GM13976 (cell line): ENCODE results near the gene LRP5.

Experiments used
- DNase-seq: peaks from one replicate; pipeline ENCODE4 v3.0.0; 2012; ENCODE audit warnings: low spot score
- in situ Hi-C: fragments of 300-500 bp; cut with MboI; formaldehyde crosslinking; loops from one replicate; pipeline ENCODE4 v1.12.0; 2022; ENCODE audit warnings: low sequenced_read_pairs, mixed read lengths, inconsistent platforms; ENCODE audit not compliant: unreplicated experiment
- TF ChIP-seq, protein P1 (sequence below): IDR thresholded peaks from 2 replicates; pipeline ENCODE4 v1.5.1; 2012; ENCODE audit warnings: borderline replicate concordance, mild to moderate bottlenecking; ENCODE audit not compliant: insufficient read depth; ENCODE audit errors: extremely low read depth, missing control alignments, control extremely low read depth

LRP5 gene

DNA sequence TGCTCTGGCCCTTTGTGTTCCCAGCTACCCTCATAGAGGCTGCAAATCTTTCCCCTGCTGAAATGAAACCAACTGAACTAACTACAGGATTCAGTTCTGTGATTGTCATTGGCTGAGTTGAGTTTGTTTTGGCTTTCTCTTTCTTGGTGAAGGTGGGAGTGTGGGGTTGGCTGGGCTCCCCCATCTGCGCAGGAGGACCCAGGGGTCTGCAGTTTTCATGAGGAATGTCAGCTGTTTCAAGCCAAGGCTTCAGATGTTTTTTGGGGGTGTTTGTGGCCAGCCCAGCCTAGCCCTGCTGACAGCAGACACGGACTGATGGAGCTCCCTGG lies 34.0 kb downstream of the LRP5 start:
- no peak for DNase-seq
- in situ Hi-C loops = no loop called here
- TF ChIP-seq, protein P1, sequence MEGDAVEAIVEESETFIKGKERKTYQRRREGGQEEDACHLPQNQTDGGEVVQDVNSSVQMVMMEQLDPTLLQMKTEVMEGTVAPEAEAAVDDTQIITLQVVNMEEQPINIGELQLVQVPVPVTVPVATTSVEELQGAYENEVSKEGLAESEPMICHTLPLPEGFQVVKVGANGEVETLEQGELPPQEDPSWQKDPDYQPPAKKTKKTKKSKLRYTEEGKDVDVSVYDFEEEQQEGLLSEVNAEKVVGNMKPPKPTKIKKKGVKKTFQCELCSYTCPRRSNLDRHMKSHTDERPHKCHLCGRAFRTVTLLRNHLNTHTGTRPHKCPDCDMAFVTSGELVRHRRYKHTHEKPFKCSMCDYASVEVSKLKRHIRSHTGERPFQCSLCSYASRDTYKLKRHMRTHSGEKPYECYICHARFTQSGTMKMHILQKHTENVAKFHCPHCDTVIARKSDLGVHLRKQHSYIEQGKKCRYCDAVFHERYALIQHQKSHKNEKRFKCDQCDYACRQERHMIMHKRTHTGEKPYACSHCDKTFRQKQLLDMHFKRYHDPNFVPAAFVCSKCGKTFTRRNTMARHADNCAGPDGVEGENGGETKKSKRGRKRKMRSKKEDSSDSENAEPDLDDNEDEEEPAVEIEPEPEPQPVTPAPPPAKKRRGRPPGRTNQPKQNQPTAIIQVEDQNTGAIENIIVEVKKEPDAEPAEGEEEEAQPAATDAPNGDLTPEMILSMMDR = no peak

DNA sequence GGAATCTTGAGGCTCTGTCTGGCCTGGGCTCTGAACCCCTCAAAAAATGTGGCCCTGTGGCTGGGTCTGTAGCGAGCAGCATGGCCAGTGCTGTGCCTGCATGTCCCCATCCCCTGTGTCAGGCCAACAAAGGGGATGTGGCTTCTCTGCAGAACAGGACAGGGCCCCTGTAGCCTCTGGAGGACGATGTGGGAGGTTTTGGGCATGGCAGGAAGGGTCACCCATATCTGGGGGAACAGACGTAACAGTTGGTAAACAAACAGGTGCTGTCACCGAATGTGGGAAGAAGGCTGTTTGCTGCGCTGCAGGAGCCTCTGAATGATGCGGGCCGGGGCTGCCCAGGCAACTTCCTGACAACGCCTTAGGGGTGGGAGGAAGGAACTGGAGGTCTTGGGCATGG lies 35.0 kb downstream of the LRP5 start:
- in situ Hi-C loops = no loop called here
- no peak for DNase-seq
- TF ChIP-seq, protein P1 = no peak

DNA sequence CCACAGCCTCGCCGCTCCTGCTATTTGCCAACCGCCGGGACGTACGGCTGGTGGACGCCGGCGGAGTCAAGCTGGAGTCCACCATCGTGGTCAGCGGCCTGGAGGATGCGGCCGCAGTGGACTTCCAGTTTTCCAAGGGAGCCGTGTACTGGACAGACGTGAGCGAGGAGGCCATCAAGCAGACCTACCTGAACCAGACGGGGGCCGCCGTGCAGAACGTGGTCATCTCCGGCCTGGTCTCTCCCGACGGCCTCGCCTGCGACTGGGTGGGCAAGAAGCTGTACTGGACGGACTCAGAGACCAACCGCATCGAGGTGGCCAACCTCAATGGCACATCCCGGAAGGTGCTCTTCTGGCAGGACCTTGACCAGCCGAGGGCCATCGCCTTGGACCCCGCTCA lies 35.5 kb downstream of the LRP5 start:
- DNase-seq = no peak
- in situ Hi-C loops = no loop called here
- TF ChIP-seq, protein P1 = no peak

DNA sequence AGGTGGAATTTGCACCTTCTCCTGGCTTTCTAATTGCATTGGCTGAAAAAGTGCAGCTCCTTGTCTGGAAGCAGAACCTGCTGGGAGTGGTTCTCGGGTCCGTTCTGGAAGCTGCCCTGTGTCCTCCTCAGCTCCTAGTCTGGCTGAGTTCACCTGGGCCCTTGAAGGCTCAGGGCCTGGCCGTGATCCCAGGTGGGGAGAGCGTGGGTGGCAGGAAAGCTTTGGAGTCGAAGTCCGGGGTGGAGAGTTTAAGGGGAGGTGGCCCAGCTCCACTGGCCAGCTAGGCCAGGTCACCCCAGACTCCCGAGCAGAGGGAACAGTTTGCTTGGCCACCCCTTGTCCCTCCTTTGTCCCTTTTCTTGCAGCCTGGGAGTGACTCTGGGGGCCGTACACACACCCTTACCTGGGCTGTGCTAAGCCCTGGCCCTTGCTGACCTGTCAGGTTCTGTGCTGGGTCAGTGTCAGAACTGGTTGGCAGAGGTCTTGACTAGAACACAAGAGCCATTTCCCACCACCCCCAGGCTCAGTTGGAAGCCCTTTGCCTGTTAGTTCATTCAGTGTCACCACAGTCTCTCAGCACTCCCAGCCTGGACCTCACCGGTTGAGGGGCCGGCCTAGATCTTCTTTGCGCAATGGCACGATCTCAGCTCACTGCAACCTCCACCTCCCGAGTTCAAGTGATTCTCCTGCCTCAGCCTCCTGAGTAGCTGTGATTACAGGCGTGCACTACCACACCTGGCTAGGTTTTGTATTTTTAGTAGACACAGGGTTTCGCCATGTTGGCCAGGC lies 37.3 kb downstream of the LRP5 start:
- no peak for DNase-seq
- TF ChIP-seq, protein P1 = no peak
- in situ Hi-C loops = no loop called here

DNA sequence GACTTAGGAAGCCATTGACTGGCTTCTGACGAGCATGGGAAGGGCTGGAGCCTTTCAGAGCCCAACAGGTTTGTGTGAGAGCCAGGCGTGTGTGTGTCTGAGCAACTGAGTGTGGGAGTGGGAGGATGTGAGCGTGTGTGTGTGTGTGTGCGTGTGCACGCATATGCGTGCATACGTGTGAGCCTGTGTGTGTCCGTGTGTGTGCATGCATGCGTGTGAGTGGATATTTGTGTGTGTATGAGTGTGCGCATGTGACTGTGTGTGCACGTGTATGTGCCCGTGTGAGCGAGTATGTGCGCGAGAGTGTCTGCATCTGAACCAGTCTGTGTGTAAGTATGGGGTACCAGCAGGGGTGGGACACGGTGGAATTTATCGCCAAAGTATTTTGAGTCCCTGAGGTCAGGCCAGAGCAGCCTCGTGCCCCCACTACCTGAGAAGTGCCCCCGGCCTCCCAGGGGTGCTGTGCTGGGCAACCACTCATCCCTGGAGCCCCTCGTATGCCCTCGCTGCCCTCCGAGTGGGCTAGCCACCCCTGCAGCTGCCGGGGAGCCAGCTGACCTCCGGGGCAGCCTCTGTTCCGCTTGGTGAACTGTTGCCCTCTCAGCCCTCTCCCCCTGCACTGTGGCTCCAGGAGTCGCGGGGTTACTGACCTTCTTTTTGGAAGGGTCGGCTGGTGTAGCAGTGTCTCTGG lies 38.5 kb downstream of the LRP5 start:
- in situ Hi-C loops = no loop called here
- TF ChIP-seq, protein P1 = no peak
- no peak for DNase-seq

DNA sequence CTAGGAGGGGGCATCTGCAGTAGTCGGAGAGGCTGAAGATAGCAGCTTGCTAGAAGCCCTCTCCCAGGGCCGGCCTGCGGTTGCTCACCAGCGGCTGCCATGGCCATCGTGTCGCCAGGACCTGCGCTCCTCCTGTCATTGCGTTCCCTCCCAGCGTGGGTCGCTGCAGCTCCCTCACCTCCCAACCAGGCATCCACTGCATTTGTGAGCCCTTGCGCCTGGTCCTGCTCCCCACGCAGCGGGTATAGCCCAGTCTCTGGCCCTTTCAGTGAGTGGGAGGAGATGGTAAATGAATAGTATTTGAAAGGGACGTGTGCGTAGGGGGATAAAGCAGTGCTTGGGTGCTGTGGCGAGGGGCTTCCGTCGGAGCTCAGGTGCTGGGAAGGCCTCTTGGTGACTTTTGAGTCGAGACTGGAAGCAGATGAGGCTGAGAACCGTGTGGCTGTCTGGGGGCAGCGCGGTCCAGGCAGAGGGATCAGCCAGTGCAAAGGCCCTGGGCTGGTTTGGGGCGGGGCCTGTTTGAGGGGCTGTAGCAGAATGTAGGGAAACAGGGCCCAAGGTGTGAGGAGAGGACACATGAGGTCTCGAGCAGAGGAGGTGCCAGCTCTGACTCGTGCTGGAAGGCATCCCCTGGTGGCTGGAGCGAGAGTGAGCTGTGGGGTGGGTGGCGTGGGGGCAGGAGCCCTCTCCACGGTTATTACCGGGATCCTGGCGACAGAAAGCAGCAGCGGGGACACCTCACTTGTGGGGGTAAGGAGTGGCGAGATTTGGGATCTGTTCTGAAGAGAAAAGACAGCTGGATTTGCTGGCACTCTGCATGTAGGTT lies 39.3 kb downstream of the LRP5 start:
- in situ Hi-C loops = no loop called here
- TF ChIP-seq, protein P1 = no peak
- no peak for DNase-seq
